NCI-H1417 (cell line): ENCODE measurements around the gene EDN2.

ENCODE experiments used
- DNase-seq, 3 experiments: peaks; one replicate each; lab custom pipeline; 2025; lab: John Stamatoyannopoulos, UW

EDN2 gene

DNA sequence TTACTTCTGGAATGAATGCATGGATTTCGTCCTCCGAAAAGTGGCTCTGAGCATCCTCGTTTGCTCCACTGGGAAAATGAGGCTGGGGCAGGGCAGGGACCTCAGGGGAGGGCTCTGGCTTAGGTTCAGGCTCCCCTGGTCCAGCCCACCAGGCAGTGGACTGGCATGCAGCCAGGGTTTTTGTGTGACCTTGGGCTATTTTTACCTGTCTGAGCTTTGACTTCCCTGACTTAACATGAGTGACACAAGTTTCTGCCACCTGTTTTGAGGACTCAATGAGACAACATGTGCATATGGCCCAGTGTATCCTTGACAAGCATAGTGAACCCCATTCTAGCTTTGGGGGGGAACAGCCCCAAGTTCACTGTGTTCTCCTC lies 32.6 kb upstream of the EDN2 start:
- DNase-seq: peak in 2 of 3 experiments; percentile 45 to 66

DNA sequence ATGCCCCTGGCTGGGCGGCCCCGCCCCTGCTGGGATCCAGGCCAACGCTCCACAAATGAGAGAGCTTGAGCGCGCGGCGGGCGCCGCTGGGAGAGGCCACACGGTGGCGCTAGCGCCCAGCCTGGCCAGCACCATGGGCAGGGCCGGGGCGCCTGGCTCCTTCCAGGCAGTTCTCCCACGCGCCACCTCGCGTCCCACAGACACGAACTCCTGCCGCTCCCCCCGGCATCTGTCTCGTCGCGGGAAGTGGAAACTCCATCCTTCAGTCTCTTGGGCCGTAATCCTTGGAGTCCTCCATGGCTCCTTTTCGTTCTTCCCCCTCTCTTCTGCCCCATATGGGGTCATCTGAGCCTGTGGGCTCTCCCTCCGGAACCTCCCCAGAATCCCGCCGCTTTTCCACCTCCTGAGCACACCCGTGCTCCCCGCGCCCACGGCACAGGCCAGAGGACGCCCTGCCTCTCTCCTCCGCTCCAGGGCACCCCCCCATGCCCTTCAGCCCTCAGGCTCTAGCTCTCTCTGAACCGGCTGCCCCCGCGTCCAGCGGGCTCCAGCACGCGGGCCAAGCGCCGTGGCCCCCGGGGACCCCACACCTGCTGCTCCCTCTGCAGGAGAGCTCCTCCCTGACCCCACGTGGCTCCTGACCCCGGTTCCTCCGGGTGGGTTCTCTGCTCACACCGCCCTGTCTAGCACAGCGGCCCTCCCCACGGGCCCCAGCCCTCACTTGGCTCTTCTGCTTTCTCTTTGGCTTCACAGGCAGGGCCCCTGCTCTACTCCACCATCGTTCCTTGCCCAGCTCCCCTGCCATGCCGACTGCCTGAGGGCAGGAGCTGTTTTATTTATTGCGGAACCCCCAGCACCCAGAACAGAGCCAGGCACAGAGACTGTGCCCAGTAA lies 31.9 kb upstream of the EDN2 start:
- peak; percentile 78 to 90 (median 89) for DNase-seq

DNA sequence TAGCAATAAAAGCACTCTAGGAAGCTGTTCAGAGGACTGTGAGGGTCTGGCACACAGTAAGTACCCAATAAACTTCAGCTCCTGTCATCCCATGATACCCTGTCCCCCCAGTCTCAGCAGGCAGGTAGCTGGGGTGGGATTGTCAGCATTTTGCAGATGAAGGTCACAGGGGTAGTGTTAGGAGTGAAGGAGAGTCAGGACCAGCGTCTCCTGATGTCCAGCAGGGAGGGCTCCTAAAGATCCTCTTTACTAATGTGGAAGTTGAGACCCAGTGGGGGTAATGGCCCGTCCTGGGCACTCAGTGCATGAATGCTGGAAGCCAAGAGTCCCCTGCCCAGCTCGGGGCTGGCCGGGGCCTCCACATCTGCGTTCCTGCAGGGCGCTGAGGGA lies 31.3 kb upstream of the EDN2 start:
- no peak for DNase-seq

GRCh38 chr1:41515131-41515678 lies 30.7 kb upstream of the EDN2 start:
- no peak for DNase-seq

GRCh38 chr1:41514381-41514780 lies 29.9 kb upstream of the EDN2 start:
- no peak for DNase-seq

- DNase-seq: no peak
Measured at GRCh38 chr1:41513383-41513735, 28.9 kb upstream of the EDN2 start.

- DNase-seq: no peak
Measured at GRCh38 chr1:41512701-41513382, 28.4 kb upstream of the EDN2 start.

GRCh38 chr1:41511239-41511540 lies 26.7 kb upstream of the EDN2 start:
- no peak for DNase-seq

DNA sequence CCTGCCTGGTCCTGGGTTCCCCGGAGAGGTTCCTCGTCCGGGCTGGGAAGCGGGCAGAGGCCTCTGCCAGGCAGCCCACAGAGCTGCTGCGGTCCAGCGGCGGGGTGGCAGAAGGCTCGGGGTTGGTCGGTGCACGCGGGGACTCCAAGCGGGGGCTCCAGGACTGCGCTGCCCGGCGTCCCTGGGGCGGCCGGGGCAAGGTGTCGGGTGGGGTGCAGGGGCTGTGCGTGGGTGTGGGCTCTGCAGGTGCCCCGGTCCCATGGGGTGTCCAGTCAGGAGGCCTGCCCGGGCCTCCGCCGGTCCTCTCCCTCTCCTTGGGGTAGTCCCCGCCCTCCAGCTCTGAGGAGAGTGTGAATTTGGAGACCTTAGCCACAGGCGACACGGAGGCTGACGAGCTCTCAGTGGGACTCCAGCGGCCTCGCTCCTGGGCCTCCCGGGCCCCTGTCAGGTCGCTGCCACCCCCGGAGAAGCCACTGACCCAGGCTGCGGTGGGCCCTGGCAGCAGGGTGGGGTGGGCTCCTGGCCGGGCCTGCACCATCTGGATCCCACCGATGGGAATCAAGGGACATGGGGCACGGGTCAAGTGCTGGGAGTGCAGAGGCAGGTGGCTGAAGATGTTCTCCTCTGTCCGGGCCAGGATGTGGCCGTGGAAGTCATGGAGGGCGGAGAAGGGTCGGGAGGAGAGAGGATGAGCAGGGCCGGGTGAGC lies 26.2 kb upstream of the EDN2 start:
- DNase-seq: no peak

DNA sequence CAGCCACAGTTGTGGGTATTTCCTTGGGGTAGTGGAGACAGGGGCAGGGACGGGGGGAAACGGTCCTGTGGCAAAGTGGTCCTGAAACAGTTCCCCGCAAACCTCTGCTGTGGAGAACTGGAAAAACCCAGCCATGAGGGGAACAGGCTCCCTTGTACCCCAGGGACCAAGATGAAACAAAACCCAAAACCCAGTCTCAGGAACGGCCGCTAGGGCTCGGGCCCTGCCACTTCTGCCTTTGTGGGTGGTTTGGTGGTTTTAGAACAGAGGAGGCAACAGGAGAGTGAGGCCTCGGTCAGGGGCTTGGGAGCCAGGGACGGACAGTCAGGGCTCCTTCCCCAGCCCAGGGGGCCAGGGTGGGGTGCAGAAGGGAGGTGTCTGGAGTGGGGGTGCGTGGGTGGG lies 24.8 kb upstream of the EDN2 start:
- DNase-seq: no peak

DNA sequence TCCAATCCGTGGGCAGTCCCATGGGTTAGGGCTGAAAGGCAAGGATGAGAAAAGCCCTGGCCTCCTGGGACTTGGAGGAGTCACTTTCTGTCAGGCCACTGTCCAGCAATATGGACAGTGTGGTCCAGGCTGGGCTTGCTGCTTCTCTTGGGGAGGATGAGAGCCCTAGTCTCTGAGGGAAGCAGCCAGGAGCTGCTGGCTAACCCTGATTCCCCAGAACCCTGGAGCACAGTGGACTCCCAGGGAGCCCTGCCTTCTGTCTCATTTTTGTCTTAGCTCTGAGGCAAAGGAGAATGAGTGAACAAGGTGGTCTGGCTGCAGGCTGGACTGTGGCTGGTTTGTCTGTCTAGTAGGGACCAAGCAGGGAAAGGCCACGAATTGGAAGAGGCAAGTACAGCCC lies 23.8 kb upstream of the EDN2 start:
- no peak for DNase-seq

GRCh38 chr1:41507836-41508235 lies 23.4 kb upstream of the EDN2 start:
- no peak for DNase-seq

DNA sequence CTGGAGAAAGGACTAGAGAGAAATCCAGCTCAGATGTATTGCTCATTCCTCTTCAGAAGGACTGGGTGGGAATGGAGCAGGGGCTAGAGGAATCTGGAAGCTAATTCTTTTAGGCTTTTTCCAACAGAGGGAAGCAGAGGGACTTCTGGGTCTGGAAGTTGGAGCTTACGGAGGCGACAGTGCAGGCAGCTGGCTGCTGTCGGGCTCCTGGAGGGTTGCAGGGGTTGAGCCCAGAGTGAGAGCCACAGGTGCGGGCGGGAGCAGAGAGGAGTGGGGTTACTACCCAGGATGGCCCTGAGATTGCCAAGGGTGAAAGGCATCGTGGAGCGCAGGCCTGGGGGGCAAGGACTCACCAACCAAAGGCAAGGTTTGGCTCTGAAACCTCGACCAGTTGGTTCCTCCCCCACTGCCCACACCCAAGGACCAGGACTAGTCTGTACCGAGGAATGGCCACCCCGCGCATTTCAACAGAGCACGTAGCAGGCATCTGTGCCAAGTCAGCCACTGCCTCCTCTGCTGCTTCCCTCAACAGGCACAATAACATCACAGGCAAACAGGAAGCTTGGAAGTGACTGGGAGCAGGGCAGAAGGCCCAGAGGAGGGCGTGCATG lies 22.7 kb upstream of the EDN2 start:
- DNase-seq: no peak

DNA sequence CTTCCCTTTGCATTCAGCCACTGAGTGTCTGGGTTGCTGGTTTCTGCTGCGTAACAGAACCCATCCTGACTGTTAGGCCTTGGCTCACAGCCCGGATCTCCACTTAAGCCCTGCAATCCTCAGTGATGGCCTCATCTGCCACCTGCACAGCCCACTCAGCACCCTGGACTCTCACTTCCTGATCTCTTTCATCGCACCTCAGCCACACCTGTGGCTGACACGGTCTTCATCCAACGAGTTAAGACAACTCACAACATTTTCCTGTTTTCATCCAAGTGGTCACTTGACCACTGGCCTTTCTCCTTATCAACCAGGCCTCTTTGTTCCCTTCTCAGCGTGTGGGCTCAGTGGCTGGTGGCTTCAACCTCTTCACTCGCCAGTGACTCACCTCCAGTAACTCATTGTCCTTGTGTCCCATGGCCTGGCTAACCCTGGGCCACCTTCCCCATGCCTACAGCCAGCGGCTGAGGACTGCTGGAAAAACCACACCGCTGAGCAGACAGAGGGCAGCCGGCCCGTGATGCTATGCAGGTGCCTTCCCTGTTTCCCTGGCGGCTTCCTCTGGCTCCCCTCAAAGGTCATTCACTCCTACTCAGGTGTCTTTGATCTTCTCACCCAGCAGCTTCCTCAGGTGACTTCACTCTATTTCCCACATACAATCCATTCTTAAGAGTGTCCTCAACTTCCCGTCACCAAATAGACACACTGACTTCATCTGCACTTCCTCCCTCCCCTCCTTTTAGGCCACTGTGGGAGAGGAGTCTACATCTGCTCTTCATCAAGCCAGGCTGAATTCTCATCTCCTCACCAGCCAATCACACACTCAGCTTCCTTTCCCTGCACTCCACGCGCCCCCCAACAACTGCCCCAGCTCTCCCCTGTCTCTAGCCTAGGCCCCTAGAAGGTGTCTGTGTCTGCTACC lies 19.9 kb upstream of the EDN2 start:
- peak in 2 of 3 experiments; percentile 26 to 49 for DNase-seq

- no peak for DNase-seq
Measured at GRCh38 chr1:41503538-41504113, 19.1 kb upstream of the EDN2 start.

GRCh38 chr1:41502912-41503311 lies 18.4 kb upstream of the EDN2 start:
- no peak for DNase-seq

DNA sequence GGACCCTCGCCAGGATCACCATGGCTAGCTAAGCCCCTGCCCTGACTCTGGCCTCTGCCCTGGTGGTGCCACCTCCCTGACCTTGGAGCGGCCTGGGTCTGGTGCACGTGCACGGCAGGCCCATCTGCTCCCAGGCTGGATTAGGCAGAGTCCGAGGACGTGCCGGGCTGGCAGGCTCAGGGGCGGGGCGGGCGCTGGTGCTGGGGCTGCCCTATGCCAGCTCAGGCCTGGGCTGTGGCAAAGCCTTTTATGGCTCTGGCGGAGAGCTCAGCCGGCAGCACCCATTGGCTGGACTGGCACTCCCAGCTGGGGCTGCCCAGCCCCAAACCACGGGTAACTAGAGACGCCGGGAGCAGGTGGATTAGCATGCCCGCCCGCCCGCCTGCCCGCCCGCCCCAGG lies 17.1 kb upstream of the EDN2 start:
- peak in 1 of 3 experiments; percentile 14 for DNase-seq

DNA sequence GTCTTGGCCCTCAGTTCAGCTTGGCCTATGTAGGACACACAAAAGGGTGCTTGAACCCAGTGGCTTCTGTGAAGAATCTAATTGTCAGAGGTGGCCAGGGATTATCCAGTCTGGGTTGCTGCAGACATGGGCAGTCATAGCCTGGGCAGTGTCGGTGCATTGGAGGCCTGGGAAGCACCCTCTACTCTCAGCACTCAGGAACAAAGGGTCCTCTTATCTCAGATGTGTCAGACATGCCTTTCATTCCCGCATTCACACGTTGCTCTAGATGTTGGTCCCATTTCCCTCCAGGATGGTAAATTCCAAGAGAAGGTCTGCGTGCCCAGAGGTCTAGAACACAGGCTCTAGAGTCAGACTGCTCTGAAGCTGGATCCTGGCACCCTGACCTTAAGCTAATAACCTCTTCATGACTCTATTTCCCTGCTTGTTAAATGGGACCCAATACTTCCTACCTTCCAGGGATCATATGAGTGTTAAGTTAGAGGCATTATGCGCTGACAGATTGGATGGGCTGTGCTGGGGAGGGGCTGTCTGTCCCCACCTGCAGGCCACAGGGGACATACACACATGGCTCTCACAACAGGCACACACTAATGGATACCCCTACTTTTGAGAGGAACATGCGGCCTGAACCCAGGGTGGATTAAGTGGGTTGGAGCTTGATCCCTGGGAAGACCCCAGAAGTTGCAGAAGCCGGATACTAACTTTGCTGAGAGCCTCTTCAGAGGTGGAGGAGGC lies 16.5 kb upstream of the EDN2 start:
- no peak for DNase-seq

- DNase-seq: no peak
Measured at GRCh38 chr1:41500378-41500777, 15.9 kb upstream of the EDN2 start.

GRCh38 chr1:41499591-41499990 lies 15.1 kb upstream of the EDN2 start:
- no peak for DNase-seq
